COLO829 (cell line): ENCODE measurements around the gene BRIX1.
"Not testable (repeated sequence)": the region's sequence is repeated elsewhere in the genome, so short reads cannot be mapped to it uniquely, and the experiment has no call there.

Source experiments
- DNase-seq: peaks from one replicate; pipeline ENCODE4 v3.0.0; 2012; ENCODE audit warnings: low spot score

The BRIX1 gene

GRCh38 chr5:34968258-34968657 lies 52.7 kb downstream of the BRIX1 start:
- DNase-seq, result no peak

- DNase-seq, result no peak
These were observed 55.0 kb downstream of the BRIX1 start for GRCh38 chr5:34970552-34970951.

- not testable (repeated sequence) for DNase-seq
These were observed 56.1 kb downstream of the BRIX1 start for GRCh38 chr5:34971655-34972054.
